OCI-LY7 (cell line): ENCODE measurements around the gene IL17REL.

Experiments used
- CTCF ChIP-seq: fragments of 200-600 bp; sonication (generic); conservative IDR thresholded peaks from 2 replicates; pipeline ENCODE4 v1.5.1; 2014; ENCODE audit warnings: mild to moderate bottlenecking, antibody characterized with exemption, low read length, moderate library complexity, mixed read lengths
- EZH2phosphoT487 ChIP-seq: fragments of 200-600 bp; sonication (generic); IDR thresholded peaks from 2 replicates; pipeline ENCODE4 v1.6.1; 2018; ENCODE audit warnings: low read depth, borderline replicate concordance, mild to moderate bottlenecking, mixed run types, antibody characterized with exemption, low read length, moderate library complexity, mixed read lengths

- TF ChIP-seq CTCF (no peak), EZH2phosphoT487 (no peak)
Observed at GRCh38 chr22:49964136-49965090, 48.2 kb downstream of the IL17REL start.
